Lower lobe of right lung (tissue), 2 donors: ENCODE results near the gene FAM163B. TPM values are rescaled to one million over a fixed set of nuclear protein-coding genes. Genes with fewer than 3 reads are reported as not detected.

Experiments used
- ATAC-seq, 2 donors: fragments of 200-7000 bp; cut with Tn5 transposase; one replicate each; pipeline ENCODE4 v1.9.1; 2020 to 2022; ENCODE audit warnings: mild to moderate bottlenecking in 2 of 2, moderate library complexity in 2 of 2
- DNase-seq: peaks from one replicate; pipeline ENCODE4 v3.0.0-alpha.2; 2020
- H3K27ac ChIP-seq: fragments of 200-600 bp; one replicate; pipeline ENCODE4 v1.8.0; 2022
- H3K27me3 ChIP-seq: fragments of 200-600 bp; one replicate; pipeline ENCODE4 v1.8.0; 2022; ENCODE audit warnings: low read depth
- H3K36me3 ChIP-seq: fragments of 200-600 bp; one replicate; pipeline ENCODE4 v1.8.0; 2022; ENCODE audit warnings: mild to moderate bottlenecking
- H3K4me1 ChIP-seq: fragments of 200-600 bp; one replicate; pipeline ENCODE4 v1.8.0; 2022
- H3K4me3 ChIP-seq: fragments of 200-600 bp; one replicate; pipeline ENCODE4 v1.8.0; 2022; ENCODE audit warnings: mild to moderate bottlenecking
- H3K9me3 ChIP-seq: fragments of 200-600 bp; one replicate; pipeline ENCODE4 v1.8.0; 2022
- intact Hi-C: fragments of 100-400 bp; cut with DNase I; formaldehyde crosslinking; loops from one replicate; pipeline ENCODE4 v1.11.0; 2022
- total RNA-seq: library from RNA; stranded (reverse); fragmentation: NEBNext Ultra II Directional; extraction: Animal tissue kit (Norgen Biotek cat#: 25700); gene quantifications from one replicate; pipeline ENCODE4 v1.2.1, GENCODE V29; 2021
- TF ChIP-seq, protein P1 (sequence below): fragments of 200-600 bp; IDR thresholded peaks from one replicate; pipeline ENCODE4 v1.8.0; 2022; ENCODE audit warnings: antibody characterized with exemption, mild to moderate bottlenecking
- donor health status: DM: no; HTN: yes; CAD: no; lungs with severe emphysema.

The FAM163B gene
- total RNA-seq, 1 donor from 2014 or later: not detected

DNA sequence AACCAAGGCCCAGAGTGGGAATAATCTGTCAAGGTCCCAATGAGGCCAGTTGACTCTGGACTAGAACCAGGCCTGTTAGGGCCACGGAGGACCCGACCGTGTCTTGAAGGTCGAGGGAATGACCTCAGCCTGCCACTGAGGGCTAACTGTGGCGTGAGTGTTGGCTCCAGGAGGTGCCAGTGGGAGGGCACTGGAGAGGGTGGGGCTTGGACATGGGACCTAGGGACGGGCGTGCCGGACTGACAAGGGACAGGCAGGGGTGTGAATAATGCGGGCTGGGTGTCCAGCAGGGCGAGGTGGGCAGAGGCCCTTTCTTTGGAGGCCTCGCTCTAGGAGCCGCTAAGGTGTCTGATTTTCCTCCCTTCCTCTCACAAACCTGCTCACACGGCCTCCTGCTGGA is 67.2 kb downstream of the FAM163B start:
- H3K27me3 ChIP-seq: no peaks in the 10 kb centered on the region
- H3K4me1 ChIP-seq: peaks cover 63% of the 10 kb centered on the region
- ATAC-seq (no peak), DNase-seq (no peak)
- peaks cover under 1% of the 10 kb centered on the region for H3K36me3 ChIP-seq
- H3K9me3 ChIP-seq: no peaks in the 10 kb centered on the region
- H3K4me3 ChIP-seq: no peak overlapping the region
- no peak overlapping the region for H3K27ac ChIP-seq
- TF ChIP-seq, protein P1, sequence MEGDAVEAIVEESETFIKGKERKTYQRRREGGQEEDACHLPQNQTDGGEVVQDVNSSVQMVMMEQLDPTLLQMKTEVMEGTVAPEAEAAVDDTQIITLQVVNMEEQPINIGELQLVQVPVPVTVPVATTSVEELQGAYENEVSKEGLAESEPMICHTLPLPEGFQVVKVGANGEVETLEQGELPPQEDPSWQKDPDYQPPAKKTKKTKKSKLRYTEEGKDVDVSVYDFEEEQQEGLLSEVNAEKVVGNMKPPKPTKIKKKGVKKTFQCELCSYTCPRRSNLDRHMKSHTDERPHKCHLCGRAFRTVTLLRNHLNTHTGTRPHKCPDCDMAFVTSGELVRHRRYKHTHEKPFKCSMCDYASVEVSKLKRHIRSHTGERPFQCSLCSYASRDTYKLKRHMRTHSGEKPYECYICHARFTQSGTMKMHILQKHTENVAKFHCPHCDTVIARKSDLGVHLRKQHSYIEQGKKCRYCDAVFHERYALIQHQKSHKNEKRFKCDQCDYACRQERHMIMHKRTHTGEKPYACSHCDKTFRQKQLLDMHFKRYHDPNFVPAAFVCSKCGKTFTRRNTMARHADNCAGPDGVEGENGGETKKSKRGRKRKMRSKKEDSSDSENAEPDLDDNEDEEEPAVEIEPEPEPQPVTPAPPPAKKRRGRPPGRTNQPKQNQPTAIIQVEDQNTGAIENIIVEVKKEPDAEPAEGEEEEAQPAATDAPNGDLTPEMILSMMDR: no peak
- intact Hi-C loops: no loop called here

DNA sequence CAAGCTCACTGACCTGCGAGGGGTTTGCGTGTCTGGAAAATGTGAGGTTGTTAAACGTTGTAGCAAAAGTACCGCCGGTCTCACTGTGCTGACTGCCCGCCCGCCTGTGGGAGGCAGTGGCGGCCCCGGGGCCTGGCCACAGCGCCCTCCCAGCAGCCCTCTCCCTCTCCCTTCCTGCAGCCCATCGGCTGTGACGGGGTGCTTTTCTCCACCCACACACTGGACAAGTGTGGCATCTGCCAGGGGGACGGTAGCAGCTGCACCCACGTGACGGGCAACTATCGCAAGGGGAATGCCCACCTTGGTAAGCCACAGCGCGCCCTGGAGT is 68.5 kb downstream of the FAM163B start:
- Histone ChIP-seq H3K27ac (peak overlapping the region; percentile 74), H3K4me3 (no peak overlapping the region), H3K9me3 (no peaks in the 10 kb centered on the region), H3K36me3 (no peaks in the 10 kb centered on the region), H3K4me1 (peaks cover 55% of the 10 kb centered on the region), H3K27me3 (no peaks in the 10 kb centered on the region)
- TF ChIP-seq, protein P1: no peak
- DNase-seq: no peak
- no peak for ATAC-seq
- intact Hi-C loops: no loop called here

DNA sequence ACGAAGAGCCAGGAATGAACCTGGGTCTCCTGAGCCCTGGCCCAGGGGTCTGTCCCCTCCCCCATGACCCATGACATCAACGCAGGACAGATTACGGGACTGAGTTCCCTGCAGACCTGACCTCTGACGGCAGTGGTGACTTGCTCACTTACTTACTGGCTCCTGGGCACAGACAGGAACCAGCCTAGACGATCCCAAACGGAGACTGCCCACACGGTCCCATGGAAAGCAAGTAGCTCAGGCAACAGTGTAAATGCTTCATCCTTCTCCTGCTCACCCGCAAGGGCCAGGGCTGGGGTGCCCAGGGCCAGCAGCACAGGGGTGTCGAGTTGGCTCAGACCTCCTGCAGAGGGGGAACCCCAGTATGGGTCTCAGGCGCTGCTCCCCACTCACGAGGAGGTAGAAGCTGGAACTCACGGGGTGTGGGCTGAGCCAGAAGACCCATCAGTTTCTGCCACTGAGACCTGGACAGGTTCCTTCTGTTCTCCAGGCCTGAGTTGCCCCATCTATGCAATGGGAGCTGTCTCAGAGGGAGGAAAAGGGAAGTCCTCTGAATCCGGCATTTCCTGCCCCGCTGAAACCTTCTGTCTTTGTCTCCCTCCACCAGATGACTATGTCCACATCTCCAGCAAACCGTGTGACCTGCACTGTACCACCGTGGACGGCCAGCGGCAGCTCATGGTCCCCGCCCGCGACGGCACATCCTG is 69.0 kb downstream of the FAM163B start:
- intact Hi-C loops: no loop called here
- Histone ChIP-seq H3K27ac (peak overlapping the region; percentile 74), H3K4me3 (peak overlapping the region; percentile 42), H3K27me3 (peaks cover 2% of the 10 kb centered on the region), H3K9me3 (no peaks in the 10 kb centered on the region), H3K36me3 (no peaks in the 10 kb centered on the region), H3K4me1 (peaks cover 55% of the 10 kb centered on the region)
- peak in 1 of 2 donors; percentile 7 for ATAC-seq
- TF ChIP-seq, protein P1: no peak
- DNase-seq: no peak

DNA sequence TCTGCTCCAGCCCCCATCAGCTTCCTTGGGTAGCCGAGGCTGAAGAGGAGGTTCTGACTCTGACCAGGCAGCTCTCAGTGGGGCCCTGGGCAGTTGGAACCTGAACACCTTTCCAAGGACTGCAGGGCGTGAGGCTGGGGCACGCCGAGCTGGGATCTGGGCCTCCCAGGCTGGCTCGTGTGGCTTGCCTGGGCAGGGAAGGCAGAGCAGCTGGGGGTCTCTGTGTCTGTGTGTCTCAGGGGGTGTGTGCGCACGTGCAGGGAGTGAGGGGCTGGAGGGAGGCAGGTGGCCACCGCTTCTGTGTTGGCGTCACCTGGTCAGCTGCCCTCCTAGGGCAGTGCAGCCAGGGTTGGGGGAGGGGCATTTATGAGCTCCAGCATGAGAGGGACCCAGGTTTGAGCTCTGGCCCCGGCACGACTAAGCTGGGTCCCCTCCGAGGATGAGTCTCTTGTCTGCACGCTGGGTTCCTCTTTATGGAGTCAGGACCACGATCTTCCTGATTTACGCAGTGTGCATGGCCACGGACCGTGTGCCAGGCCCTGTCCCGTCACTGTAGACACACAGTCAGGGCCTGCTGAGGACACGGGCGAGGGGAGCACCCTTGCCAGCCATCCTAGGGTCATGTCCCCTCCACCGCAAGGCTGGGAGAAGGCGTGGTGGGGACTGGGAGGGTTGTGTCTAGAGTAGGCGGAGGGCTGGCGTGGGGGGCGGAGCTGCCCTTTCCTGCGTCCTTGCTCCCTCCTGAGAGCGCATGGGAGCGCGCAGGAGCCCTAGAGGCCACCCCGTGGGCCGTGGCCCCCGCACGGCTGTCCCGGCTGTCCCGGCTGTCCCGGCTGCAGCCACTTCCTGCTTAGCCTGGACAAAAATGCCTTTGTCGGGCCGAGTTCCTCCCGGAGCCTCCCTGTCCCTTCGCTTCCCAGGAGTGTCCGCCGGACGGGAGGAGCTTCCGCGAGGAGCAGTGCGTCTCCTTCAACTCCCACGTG is 70.0 kb downstream of the FAM163B start:
- H3K27me3 ChIP-seq: peaks cover 10% of the 10 kb centered on the region
- H3K4me1 ChIP-seq: peaks cover 54% of the 10 kb centered on the region
- ATAC-seq: peak; percentile 31 to 53
- intact Hi-C loops: no loop called here
- H3K4me3 ChIP-seq: peak overlapping the region; percentile 42
- no peak for DNase-seq
- H3K27ac ChIP-seq: peak overlapping the region; percentile 74
- TF ChIP-seq, protein P1: no peak
- no peaks in the 10 kb centered on the region for H3K36me3 ChIP-seq
- no peaks in the 10 kb centered on the region for H3K9me3 ChIP-seq

DNA sequence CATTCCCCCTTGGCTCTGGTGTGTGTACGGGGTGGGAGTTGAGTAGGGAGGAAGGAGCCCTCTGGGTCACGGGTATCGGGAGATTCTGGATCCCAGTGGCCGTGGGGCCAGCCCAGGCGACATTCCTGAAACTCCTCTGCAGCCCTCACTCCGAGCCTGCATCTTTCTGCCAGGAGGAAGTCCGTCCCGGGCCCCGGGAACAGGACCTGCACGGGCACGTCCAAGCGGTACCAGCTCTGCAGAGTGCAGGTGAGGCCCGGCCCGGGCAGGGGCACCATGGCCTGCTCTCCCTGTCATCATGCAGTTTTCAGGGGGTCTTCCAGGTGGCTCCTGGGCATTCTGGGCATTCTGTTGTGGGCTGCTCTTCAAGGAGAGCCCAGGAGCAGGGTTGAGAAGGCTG is 71.0 kb downstream of the FAM163B start:
- Histone ChIP-seq H3K4me1 (peaks cover 55% of the 10 kb centered on the region), H3K4me3 (no peak overlapping the region), H3K36me3 (no peaks in the 10 kb centered on the region), H3K27ac (no peak overlapping the region), H3K27me3 (peaks cover 14% of the 10 kb centered on the region), H3K9me3 (no peaks in the 10 kb centered on the region)
- intact Hi-C loops: no loop called here
- TF ChIP-seq, protein P1: no peak
- DNase-seq (no peak), ATAC-seq (no peak)
